ENCODE data around the gene VAMP4. TPM values are rescaled to one million over a fixed set of nuclear protein-coding genes. Genes with fewer than 3 reads are reported as not detected.

Gene VAMP4
- total RNA-seq, 1 experiment from 2014 or later = 8.2 TPM

DNA sequence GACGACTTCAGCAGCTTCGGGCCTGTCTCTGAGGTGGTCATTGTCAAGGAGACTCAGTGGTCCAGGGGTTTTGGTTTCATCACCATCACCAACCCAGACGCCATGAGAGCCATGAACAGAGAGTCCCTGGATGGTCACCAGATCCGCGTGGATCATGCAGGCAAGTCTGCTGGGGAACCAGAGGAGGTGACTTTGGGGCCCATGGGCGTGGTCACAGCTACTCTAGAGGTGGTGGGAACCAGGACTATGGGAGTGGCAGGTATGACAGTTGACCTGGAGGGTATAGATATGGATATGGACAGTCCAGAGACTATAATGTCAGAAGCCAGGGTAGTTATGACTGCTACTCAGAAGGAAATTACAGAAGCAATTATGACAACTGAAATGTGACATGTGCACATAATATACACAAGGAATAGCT lies 20.3 kb upstream of the VAMP4 start:
- no peak overlapping the region for H3K4me3 ChIP-seq (ENCODE audit: insufficient read depth, low read depth, low read length)
- H3K27me3 ChIP-seq (ENCODE audit: control insufficient read depth, insufficient read depth, low read length) = no peaks in the 10 kb centered on the region
- H3K36me3 ChIP-seq (replicated peaks; ENCODE audit: control insufficient read depth, insufficient read depth, low read length) = no peaks in the 10 kb centered on the region
- no peak for DNase-seq

DNA sequence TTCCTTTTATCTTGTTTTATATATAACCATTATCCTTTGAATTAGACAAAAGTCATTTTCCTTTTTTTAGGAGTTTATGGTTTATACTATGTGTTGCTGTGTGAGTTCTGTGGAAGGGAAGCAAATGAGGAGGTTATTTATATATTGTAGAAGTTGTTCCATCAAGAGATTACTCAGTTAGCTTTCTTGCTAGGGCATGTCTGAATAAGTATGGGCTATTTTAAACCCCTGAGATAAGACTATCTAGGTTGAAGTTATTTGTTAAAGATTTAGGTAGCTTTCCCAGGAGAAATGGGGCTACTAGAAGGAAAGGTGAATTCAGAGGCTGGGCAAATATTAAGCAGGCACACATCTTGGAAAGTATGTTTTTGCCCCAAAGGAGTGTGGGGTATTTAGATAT lies 16.1 kb upstream of the VAMP4 start:
- DNase-seq = no peak
- H3K4me3 ChIP-seq (ENCODE audit: insufficient read depth, low read depth, low read length) = no peak overlapping the region
- H3K36me3 ChIP-seq (replicated peaks; ENCODE audit: control insufficient read depth, insufficient read depth, low read length) = no peaks in the 10 kb centered on the region

DNA sequence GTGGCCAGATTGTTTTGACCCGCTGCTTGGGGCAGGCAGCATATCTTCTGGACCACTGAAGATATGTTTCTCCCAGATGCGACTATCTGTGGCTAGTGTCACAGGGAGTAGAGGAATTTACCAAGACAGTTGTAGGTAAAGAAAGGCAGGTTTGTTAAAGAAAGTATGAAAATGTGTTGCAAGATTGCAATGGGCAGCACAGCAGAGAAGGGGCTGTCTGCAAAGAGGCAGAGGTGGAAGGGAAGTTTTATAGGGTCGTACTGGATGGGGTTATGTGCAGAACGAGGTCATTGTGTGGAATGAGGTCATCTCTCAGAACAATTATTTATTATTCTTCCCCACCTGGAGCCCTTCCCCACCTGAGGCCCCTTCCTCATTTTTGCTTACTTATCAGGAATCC lies 15.0 kb upstream of the VAMP4 start:
- Histone ChIP-seq H3K36me3 (replicated peaks; ENCODE audit: control insufficient read depth, insufficient read depth, low read length) (no peaks in the 10 kb centered on the region), H3K27me3 (ENCODE audit: control insufficient read depth, insufficient read depth, low read length) (no peaks in the 10 kb centered on the region), H3K4me3 (ENCODE audit: insufficient read depth, low read depth, low read length) (no peak overlapping the region)
- DNase-seq = no peak

More for the DNA sequence above, 16.1 kb upstream of the VAMP4 start:
- no peaks in the 10 kb centered on the region for H3K27me3 ChIP-seq (ENCODE audit: control insufficient read depth, insufficient read depth, low read length)

DNA sequence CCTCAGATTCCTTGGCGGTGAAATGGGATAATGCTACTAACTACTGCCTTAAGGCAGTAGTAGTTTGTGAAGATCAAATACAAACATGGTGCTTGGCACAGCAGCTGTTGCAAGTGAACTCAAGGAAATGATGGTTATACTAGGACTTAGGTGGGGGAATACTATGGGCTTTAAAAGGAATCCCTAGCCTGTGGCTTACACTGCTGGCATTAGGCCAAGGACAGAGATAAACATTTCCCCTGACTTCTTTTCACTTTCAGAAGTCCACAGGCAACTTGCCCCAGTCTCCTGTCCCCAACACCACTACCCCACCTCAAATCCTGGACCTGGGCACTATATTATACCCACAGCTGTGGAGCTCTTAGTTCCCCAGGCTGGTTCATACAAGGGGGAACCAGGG lies 13.1 kb upstream of the VAMP4 start:
- no peak for DNase-seq
- Histone ChIP-seq H3K36me3 (replicated peaks; ENCODE audit: control insufficient read depth, insufficient read depth, low read length) (no peaks in the 10 kb centered on the region), H3K4me3 (ENCODE audit: insufficient read depth, low read depth, low read length) (no peak overlapping the region), H3K27me3 (ENCODE audit: control insufficient read depth, insufficient read depth, low read length) (no peaks in the 10 kb centered on the region)

DNA sequence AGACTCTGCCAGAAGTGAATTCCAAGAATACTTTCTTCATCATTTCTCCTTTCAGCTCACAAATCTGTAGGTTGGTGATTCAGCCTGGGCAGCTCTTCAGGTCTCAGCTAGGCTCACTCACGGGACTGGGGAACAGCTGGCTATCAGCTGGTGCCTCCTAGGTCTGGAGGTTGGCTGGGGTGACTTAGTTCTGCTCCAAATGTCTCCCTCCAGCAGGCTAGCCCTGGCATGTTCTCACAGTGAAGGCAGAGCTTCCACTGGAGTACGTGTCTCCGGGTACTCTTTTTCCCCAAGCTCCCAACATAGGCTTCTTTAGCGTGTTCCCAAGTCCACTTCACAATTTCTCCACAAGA lies 12.5 kb upstream of the VAMP4 start:
- peak; percentile 33 for DNase-seq
- Histone ChIP-seq H3K27me3 (ENCODE audit: control insufficient read depth, insufficient read depth, low read length) (no peaks in the 10 kb centered on the region), H3K4me3 (ENCODE audit: insufficient read depth, low read depth, low read length) (no peak overlapping the region), H3K36me3 (replicated peaks; ENCODE audit: control insufficient read depth, insufficient read depth, low read length) (no peaks in the 10 kb centered on the region)

DNA sequence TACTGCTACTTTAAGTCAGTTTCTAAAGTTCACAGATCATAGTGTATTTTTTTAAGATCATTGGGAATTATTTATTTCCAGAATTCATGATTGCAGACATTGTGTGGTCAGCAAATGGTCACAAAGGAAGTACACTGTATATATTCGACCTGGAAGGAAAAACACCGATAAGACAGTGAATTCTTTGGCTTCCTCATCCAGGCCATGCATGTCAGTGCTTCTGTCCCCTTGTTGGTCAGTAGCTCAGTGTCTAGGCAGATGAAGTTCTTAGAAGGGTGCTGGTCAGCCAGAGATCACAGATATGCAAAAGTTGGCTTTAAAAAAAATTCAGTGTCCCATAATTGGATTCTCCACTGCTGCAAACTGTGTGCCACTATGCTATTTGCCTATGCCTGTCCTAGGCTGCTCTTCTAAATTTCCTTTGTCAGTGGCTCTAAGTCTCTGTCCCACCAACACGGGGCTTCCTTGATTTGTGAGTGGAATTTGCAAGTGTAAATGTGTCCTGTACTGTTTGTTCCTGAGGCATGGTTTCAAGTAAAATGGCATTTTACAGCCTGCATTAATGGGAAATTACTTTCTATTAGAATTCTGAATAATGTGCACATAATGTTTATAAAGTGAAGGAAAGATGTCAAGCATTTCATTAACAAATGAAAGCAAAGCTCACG lies 12.0 kb upstream of the VAMP4 start:
- Histone ChIP-seq H3K36me3 (replicated peaks; ENCODE audit: control insufficient read depth, insufficient read depth, low read length) (no peaks in the 10 kb centered on the region), H3K27me3 (ENCODE audit: control insufficient read depth, insufficient read depth, low read length) (no peaks in the 10 kb centered on the region), H3K4me3 (ENCODE audit: insufficient read depth, low read depth, low read length) (no peak overlapping the region)
- no peak for DNase-seq

DNA sequence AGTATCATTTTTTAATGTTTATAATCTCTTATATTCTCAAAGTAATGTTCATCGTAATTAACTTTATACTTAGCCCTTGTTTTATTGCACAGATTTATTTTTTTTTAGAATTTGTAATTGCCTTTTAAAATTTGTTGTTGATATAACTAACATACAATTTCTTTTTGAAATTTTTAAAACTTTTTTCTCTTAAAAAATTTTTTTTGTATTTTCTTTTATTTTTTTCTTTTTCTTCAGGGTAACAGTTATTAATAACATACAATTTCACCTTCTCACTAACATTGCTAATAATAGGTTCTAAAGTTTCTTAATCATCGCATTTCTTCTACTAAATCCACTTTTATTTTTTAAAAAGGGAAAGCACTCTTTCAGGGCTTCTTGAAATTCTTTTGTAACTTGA lies 11.3 kb upstream of the VAMP4 start:
- Histone ChIP-seq H3K4me3 (ENCODE audit: insufficient read depth, low read depth, low read length) (no peak overlapping the region), H3K27me3 (ENCODE audit: control insufficient read depth, insufficient read depth, low read length) (no peaks in the 10 kb centered on the region), H3K36me3 (replicated peaks; ENCODE audit: control insufficient read depth, insufficient read depth, low read length) (no peaks in the 10 kb centered on the region)
- no peak for DNase-seq

DNA sequence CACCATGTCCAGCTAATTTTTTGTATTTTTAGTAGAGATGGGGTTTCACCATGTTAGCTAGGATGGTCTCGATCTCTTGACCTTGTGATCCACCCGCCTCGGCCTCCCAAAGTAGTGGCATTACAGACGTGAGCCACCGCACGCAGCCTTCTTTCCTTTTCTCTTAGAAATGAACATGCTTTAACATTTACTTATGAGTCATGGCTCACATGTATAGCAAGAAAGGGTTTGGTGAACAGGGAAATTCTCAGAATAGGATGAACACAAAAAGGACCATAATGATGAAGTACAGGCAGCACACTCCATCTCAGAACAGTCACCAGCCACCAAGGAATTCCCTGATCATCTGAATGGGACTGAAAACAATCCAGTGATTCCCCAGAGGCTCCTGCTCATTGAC lies 9.4 kb upstream of the VAMP4 start:
- H3K36me3 ChIP-seq (replicated peaks; ENCODE audit: control insufficient read depth, insufficient read depth, low read length) = no peaks in the 10 kb centered on the region
- H3K4me3 ChIP-seq (ENCODE audit: insufficient read depth, low read depth, low read length) = no peak overlapping the region
- H3K27me3 ChIP-seq (ENCODE audit: control insufficient read depth, insufficient read depth, low read length) = no peaks in the 10 kb centered on the region

DNA sequence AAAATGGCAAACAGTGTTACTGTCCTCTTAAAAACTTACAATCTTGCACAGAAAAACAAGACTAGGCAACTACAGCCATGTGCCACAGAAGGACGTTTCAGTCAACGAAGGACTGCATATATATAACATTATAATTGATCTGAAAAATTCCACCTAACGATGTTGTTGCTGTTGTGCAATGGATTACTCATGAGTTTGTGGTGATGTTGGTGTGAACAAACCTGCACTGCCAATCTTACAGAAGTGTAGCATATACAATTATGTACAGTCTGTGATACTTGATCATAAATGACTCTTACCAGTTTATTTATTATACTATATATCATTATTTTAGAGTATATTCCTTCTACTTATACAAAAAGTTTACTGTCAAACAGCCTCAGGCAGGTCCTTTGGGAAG lies 6.8 kb upstream of the VAMP4 start:
- Histone ChIP-seq H3K4me3 (ENCODE audit: insufficient read depth, low read depth, low read length) (no peak overlapping the region), H3K36me3 (replicated peaks; ENCODE audit: control insufficient read depth, insufficient read depth, low read length) (no peaks in the 10 kb centered on the region), H3K27me3 (ENCODE audit: control insufficient read depth, insufficient read depth, low read length) (no peaks in the 10 kb centered on the region)
- no peak for DNase-seq

More for the DNA sequence above, 9.4 kb upstream of the VAMP4 start:
- no peak for DNase-seq

DNA sequence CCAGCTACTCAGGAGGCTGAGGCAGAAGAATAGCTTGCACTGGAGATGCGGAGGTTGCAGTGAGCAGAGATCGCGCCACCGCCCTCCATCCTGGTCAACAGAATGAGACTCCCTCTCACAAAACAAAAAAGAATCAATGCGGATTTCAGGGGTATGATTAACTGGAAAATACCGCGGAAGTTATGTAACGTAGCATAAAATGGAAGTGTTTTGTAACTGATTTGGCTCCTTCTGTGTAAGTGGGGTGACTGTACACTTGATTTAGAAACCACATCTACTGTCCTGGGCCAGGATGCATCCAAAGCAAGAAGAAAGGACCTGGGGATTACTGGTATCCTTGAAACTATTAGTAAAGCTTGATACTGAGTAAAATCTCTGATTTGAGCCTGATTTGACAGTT lies 3.1 kb upstream of the VAMP4 start:
- no peak overlapping the region for H3K4me3 ChIP-seq (ENCODE audit: insufficient read depth, low read depth, low read length)
- no peaks in the 10 kb centered on the region for H3K27me3 ChIP-seq (ENCODE audit: control insufficient read depth, insufficient read depth, low read length)
- DNase-seq = no peak
- no peaks in the 10 kb centered on the region for H3K36me3 ChIP-seq (replicated peaks; ENCODE audit: control insufficient read depth, insufficient read depth, low read length)

DNA sequence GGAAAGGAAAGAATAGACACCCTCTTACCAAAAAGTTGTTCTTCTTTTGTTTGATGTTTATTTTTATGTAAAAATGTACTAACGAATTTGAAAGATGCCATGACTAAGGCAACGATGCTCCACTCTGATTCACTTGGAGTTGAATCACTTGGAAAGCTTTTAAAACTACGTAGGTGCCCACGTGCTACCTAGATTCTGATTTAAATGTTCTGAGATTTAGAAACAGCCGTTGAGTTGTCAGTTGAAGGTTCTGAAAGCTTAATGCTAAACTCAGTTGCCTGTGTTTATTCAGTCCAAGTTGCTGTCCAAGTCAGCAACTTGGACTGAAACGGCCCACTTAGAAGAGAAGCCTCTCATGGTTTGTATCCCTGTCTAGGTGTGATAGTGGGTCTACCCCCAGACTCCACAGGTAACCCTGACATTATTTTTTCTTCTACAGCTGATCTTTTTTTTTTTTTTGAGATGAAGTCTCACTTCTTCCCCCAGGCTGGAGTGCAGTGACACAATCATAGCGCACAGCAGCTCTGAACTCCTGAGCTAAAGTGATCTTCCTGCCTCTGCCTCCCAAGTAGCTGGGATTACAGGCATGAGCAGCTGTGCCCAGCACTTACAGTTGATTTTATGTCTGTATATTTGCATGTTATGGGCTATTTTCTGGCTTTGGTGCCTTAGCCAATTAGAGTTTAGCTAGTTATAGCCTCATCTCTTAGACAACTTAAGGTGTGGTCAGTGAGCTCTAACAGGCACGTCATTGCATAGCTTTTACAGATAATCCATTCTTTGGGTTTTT lies 1.4 kb upstream of the VAMP4 start:
- no peak for DNase-seq
- H3K27me3 ChIP-seq (ENCODE audit: control insufficient read depth, insufficient read depth, low read length) = no peaks in the 10 kb centered on the region
- peak overlapping the region; percentile 90 for H3K4me3 ChIP-seq (ENCODE audit: insufficient read depth, low read depth, low read length)
- no peaks in the 10 kb centered on the region for H3K36me3 ChIP-seq (replicated peaks; ENCODE audit: control insufficient read depth, insufficient read depth, low read length)

DNA sequence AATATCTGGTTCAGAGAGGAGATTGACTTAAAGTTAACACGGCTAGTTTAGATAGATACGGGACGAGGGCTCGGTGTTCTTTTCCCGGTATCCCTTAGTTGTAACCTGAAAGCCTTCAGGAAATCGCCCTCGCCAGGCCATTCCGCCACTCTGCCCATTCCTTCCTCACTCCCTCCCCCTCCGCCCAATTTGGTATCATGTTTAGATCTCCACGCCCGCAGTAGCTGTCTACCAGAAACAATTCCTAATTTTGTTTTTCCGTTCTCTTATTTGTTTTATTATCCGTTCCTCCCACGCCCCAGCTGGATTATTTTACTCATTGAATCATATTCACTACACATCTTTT lies 685 bp upstream of the VAMP4 start:
- DNase-seq = peak; percentile 51
- no peaks in the 10 kb centered on the region for H3K36me3 ChIP-seq (replicated peaks; ENCODE audit: control insufficient read depth, insufficient read depth, low read length)
- peak overlapping the region; percentile 90 for H3K4me3 ChIP-seq (ENCODE audit: insufficient read depth, low read depth, low read length)
- no peaks in the 10 kb centered on the region for H3K27me3 ChIP-seq (ENCODE audit: control insufficient read depth, insufficient read depth, low read length)

DNA sequence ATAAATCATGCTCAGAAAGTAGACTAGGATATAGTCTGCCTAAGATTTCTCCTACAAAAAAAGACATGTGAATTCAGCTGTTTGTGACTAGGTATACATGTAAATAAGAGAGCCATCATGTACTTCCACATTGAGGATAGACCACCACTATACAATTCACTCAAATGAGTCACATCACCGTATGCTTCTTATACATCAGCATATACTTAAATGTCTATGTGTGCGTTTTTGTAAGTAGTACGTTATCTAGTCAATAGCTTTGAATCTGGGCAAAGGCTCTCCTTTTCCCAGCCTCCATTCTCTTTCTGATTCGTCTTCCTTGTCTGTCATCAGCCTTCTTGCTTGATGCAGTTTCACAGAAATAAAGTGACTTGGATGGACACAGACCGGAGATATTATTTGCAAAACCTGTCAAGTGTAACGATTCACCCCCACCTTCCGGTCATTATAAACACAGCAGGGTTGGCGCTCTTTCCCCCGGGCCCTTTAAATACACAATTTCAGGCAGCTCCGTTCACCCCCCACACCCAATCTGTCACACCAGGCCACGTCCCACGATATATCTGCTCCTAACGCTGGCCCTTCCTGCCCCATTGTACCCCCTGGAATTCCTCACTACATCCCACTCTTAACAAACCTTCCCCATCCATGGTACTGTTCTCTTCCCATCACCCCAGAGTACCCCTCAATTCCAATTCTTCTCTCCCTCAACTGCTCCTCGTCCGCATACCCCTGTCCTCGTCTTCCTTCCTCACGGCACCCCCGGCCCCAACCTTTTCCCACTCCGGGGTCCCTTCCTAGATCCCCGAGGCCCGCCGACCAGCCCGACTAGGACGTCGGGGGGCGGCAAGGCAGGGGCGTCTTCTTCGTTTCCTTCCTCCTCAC lies 636 bp downstream of the VAMP4 start:
- Histone ChIP-seq H3K4me3 (ENCODE audit: insufficient read depth, low read depth, low read length) (peak overlapping the region; percentile 90), H3K36me3 (replicated peaks; ENCODE audit: control insufficient read depth, insufficient read depth, low read length) (no peaks in the 10 kb centered on the region), H3K27me3 (ENCODE audit: control insufficient read depth, insufficient read depth, low read length) (no peaks in the 10 kb centered on the region)
- DNase-seq = peak; percentile 45

DNA sequence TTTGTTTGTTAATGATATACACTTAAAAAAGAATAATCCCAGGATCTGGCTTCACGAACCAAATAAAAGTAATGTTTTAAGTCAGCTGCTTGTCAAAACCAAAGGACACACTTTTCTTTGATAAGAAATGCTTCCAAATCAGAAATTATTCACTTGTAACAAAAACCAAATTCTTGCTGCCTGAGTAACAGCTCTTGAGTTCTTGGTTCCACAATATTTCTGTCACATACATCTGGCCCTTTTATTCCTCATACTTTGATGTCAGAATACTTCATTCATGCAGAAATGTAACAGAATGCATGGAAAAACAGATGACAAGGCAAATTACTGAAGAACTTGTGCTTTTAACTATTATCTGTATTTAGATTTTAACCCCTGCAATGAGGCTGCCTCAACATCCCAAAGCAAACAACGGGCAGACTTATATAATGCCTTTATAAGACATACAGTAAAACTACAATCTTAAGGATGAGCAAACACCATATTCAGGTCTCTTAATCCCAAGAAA lies 1.5 kb downstream of the VAMP4 start:
- H3K36me3 ChIP-seq (replicated peaks; ENCODE audit: control insufficient read depth, insufficient read depth, low read length) = no peaks in the 10 kb centered on the region
- H3K4me3 ChIP-seq (ENCODE audit: insufficient read depth, low read depth, low read length) = no peak overlapping the region; the same call in 1 of the 2 replicates
- DNase-seq = no peak

More for the DNA sequence above, 1.5 kb downstream of the VAMP4 start:
- no peaks in the 10 kb centered on the region for H3K27me3 ChIP-seq (ENCODE audit: control insufficient read depth, insufficient read depth, low read length)

All from H7 (cell line).